Fibroblast of skin of right quadriceps (primary cell): Measurements from ENCODE around the gene SOS1.
"Not testable (repeated sequence)": the region's sequence is repeated elsewhere in the genome, so short reads cannot be mapped to it uniquely, and the experiment has no call there.

Experiments
- DNase-seq: peaks from one replicate; pipeline ENCODE4 v3.0.0-alpha.2; 2013

The SOS1 gene

DNA sequence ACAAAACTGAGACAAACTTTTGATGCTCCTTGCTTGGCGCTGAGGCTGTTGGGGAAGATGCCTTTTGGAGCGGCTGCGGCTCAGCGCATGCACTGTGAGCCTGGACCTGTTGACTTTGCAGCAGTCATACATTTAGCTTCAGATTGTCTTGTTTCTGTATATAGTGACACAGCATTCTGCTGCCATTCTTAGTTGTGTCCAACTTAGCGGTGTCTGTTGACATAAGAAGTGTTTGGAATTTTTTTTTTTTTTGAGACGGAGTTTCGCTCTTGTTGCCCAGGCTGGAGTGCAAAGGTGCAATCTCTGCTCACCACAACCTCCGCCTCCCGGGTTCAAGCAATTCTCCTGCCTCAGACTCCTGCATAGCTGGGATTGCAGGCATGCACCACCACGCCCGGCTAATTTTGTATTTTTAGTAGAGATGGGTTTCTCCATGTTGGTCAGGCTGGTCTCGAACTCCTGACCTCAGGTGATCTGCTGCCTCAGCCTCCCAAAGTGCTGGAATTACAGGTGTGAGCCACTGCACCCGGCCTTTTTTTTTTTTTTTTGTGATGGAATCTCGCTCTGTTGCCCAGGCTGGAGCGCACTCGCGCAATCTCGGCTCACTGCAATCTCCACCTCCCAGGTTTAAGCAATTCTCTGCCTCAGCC is 17.5 kb upstream of the SOS1 start:
- DNase-seq = not testable (repeated sequence)

DNA sequence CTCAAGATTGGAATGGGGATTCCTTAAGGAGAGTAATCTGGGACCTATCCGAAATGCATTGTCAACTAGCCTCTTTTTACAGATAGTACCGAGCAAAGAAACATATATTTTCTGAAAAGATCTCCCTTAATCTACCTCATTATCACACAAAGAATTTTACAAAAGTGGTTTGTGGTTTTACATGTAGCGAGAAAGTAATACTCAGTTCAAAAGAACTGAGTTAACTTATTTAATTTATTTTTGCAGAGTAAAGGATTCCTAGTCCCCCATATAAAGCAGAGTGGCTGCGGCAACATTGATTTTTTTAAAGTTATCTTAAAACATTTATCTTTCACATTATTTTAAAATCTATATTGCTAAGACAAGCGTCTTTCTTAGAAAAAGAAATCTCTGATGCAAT is 15.9 kb upstream of the SOS1 start:
- DNase-seq = no peak

DNA sequence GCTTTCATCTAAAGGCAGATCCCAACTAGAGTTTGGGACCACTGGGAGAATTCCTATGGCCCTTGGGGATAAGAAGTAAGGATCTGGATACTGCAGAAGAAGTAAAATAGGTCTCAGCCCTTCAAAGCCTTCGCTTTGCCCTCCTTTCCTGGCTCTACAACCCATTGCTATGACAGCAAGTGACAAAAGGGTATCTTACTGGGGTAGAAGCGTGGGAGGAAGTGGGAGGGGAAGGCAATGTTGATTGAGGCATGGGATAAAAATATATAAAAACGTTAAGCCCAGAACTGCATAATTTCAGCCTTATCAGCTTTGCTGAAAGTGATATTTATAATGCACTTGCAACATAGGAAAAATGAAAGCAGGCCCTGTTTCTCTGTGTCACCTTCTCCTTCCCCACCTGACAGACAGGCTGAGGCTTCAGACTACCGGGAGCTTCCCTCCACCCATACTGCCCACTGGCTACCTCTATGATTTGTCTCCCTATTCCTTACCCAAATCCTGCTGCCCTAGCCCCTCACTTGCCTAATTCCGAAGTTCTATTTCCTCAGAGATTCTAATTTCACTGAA is 14.9 kb upstream of the SOS1 start:
- no peak for DNase-seq

DNA sequence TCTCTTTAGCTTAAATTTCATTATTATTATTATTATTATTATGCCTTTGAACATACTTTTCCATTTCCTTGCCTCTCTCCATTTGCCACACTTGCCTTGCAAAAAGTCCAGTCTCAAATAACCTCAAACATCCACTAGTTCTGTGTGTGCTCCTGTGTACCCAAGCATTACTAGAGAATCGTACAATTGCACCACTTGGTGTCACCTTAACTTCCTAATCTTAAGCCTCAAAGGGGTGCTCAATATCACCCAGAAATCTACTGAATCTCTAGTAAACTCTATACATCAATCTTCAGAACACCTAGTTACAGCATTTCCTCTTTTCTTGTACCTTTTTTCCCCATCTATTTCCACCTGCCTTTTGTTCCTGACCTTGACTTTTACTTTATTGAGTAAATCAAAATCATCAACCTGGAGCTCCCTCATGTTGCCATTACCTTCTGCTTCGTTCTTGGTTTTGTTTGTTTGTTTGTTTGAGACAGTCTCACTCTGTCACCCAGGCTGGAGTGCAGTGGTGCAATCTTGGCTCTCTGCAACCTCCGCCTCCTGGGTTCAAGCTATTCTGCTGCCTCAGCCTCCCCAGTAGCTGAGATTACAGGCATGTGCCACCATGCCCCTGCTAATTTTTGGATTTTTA is 12.5 kb upstream of the SOS1 start:
- no peak for DNase-seq

DNA sequence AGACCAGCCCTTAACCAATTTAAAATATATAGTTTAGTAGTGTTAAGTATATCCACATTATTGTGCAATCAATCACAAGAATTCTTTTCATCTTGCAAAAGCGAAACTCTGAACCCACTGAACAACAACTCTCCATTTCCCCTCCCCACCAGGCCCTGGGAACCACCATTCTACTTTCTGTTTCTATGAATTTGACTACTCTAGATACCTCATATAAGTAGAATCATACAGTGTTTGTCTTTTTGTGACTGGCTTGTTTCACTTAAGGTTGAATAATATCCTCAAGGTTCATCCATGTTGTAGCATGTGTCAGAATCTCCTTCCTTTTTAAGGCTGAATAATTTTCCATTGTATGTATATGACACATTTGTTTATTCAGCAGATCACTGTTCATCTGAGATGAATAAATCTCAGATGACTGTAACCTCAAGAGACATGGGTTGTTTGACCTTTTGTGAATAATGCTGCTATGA is 8.1 kb upstream of the SOS1 start:
- no peak for DNase-seq

DNA sequence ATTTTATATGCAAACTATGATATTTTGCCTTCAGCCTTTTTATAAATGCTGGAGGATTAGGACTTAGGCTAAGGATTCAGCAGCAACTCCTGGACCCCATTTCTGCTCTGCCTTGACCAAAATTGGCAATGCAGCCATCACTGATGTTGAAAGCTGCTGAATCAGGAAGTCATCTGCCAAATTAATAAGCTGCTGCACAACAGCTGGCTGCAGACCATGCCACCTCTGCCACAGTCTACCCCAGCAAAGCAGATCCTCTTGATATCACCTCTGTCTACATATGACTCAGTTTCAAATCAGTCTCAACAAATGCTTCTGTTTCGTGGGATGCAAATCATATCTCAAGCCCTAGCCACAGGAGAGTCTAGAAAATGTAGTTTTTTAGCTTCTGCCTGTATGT is 7.1 kb upstream of the SOS1 start:
- no peak for DNase-seq

DNA sequence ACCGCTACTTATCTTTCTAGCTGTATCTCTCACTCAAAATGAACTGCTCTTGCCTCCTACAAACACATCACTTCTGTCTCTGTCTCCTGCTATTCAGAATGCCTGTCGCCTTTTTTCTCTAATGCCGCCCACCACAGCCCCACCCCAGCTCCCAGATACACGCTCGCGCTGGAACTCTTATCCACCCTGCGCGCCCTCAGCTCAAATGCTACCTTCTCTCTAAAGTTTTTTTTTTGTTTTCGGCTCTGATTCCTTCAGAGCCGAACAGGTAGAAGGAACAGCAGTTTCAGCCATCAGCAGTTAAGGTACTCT is 3.9 kb upstream of the SOS1 start:
- DNase-seq = no peak

DNA sequence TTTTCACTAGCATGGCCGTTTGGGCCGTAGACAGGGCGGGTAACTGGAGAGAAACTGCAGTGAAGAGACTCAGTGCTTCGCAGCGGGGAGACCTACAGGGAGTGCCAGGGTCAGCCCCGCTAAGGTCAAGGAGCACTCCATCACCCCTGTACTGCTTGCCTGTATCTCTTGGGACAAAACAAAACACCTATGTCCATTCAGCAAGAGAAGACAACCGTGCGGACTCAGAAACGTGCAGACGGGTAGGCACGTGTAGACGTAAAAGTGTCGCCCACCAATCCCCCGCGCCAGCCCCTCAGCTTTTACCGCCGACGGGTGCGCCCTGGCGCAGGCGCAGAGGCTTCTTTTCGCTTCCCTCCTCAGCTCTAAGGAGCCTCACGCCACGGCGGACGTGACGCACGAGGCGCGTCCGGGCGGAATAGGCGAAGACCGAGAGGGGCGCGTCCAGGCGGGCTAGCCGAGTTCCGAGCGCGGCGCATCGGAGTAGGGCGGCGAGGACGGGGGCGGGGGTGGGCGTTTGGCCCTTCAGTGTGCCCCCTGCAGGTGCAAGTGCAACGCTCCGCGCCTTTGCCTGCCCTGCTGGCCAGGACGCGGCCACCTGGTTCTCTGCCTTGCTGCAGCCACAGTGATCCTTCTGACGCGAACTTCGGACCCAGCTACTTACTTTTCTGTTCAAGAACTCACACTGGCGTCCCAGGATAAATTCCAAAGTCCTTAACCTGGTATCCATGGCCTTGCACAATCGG is 3.3 kb upstream of the SOS1 start:
- peak; percentile 97 for DNase-seq

DNA sequence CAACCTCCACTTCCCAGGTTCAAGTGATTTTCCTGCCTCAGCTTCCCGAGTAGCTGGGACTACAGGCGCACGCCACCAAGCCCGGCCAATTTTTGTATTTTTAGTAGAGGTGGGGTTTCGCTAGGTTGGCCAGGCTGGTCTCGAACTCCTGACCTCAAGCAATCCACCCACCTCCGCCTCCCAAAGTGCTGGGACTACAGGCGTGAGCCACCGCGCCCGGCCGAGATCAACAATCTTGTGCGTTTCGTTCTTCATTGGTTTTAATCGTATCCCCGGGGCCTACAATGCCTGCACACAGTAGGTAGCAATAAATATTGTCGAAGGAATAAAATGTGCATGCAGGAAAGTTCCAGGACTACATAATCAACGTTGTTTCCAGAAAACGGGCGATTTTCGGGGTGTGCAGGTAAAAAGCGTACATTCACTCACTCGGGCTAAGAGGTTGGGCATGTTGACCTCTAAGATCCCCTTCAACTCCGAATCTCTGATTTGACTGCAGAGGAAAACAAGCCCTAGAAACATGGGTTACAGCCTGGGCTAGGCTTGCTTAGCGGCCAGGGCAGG is 2.7 kb upstream of the SOS1 start:
- DNase-seq = no peak

DNA sequence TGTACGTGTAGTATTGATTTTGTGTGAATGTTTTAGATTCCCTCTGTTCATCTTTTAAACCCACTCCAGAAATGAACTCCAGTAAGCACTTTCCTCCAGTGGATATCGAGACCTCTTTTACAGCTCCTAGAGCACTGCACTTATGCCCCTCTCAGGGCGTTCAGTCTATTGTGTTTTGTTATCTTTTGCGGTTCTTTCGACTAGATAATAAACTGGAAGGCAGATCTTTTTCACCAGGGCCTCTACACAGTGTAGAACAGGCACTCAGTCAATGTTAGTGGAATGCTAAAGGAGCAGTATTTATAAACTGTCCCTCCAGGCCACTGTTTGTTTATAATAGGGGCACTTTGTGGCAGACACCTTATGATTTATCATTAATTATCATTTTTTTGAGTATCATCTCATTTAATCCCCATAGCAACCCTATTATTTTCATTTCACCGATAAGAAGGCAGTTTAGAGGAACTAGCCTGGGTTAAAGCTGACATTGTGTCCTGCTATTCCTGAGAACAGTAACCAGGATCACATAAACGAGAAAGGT is 742 bp upstream of the SOS1 start:
- no peak for DNase-seq

DNA sequence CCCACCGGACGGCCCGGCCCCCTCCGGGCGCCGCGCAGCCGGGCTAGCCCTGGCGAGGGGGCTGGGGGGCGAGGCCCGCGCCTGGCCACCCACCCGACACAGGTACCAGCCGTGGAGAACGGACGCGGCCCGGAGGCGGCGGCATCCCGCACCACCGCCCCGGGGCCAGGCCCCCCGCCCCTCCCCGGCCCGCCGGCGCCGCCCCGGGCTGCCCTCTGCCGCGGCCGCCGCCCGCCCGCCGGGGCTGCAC is 405 bp downstream of the SOS1 start:
- no peak for DNase-seq

DNA sequence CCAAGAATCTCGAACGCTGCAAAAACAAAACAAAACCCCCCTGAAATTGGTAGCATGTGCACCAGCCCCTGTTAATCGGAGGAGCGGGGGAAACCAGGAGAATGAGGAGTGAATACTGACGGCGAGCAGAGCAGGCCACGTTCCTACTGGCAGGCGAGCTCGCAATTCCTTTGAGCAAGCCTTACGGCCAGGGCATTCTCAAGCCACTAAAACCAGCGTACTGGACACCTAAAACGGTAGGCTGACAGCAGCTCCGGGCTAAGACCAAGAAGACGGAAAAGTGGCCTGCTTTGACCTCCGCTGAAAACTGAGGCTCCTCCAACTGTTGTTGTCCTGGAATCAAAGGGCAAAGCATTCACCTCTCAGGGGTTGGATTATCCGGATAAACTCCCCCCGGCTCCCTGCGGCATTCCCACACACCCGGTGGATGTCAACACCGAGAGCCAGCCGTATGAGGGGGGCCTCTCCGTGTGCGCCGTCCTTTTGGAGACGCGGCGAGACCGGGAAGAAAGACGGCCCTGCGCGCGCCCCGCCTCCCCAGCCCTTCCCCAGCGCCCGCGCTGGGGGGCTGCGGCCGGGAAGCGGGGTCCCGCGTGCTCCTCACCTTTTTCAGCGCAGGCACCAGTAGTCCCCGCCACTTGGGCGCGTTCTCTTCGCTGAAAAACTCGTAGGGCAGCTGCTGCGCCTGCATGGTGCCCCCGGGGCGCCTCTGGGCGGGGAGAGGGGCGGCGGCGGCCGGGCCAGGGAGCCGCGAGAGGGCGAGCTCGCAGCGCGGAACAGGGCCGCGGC is 925 bp downstream of the SOS1 start:
- peak; percentile 41 for DNase-seq

DNA sequence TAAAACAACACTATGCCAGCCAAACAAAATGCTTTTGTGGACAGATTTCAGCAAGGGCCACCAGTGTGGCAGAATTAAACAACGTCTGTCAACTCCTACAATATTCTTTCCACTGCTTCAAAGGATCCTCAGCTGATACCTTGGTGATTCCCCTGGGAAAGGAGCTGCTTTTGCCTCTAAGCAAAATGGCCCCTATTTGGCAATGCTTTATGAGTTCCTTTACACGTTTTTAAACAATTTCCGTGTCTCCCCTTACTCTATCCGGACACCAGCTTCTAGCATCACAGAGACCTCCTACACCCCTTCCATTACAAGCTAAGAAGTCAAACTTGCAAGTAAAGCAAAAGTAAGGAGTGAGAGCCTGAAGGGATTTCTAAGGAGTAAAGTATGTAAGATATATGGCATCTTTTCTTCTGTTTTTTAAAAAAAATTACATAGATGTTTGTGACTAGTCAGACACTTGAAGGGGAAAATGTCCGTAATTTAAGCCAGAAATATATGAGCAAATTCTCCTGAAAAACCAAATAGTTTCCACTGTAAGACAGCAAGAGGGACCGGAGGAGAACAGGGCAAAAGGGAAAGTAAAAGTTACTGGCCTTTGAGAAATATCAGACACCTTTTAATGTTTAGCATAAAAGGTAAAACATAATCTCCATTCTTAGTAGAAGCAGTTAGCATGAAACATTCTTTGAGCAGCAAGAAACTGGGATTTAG is 1.9 kb downstream of the SOS1 start:
- no peak for DNase-seq

DNA sequence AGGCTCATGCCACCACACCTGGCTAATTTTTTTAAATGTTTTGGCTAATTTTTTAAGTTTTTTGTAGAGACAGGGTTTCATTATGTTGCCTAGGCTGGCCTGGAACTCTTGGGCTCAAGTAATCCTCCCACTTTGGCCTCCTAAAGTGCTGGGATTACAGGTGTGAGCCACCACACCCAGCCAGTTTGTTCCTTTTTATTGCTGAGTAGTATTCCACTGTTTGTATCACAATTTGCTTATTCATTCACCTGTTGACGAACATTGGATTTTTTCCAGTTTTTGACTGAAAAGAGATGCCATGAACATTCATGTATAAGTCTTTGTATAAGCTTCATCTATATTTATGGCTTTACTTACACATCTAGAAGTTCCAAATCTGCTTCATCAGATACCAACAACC is 5.3 kb downstream of the SOS1 start:
- DNase-seq = no peak

DNA sequence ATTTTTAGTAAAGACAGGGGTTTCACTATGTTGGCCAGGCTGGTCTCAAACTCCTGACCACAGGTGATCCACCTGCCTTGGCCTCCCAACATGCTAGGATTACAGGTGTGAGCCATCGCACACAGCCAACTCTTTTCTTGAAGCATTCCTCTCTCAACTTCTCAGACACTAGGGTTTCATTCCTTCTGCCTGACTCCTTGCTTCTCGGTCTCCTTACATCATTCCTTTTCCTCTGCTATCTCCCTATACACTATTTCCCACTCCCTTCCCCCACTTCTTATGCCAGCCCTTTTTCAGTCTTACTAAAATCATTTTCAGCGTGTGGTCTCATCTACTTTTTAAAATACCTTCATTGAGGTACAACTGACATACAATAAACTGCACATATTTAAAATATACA is 6.1 kb downstream of the SOS1 start:
- no peak for DNase-seq

DNA sequence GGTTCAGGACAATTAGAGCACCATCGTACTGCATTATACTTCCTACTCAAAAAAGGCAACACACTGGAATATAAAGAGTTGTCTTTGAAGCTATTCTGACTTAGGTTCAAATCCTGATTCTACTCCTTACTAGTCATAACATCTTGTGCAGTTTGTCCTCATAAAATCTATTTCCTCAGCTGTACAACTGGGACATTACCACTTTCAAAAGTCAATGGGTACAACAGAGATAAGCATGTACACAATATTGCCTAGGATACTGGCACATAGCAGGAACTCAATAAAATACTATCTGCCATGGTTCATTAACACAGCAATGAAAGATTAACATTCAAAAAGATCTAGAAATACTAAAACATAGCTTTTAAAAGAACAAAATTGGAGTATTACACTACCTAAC is 11.3 kb downstream of the SOS1 start:
- DNase-seq = no peak

DNA sequence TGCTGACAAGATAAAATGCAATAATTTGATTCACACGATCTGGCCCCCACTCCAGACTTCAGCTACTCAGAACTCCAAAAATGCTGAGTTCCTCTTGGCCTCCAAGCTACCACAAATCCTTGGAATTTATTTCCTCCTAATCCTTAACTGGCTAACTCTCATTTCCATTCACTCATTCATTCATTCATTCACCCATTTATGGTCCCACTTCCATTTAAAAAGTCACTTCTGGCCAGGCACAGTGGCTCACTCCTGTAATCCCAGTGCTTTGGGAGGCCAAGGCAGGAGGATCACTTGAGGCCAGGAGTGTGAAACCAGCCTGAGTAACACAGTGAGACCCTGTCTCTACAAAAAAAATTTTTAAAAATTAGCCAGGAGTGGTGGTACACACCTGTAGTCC is 12.5 kb downstream of the SOS1 start:
- no peak for DNase-seq

DNA sequence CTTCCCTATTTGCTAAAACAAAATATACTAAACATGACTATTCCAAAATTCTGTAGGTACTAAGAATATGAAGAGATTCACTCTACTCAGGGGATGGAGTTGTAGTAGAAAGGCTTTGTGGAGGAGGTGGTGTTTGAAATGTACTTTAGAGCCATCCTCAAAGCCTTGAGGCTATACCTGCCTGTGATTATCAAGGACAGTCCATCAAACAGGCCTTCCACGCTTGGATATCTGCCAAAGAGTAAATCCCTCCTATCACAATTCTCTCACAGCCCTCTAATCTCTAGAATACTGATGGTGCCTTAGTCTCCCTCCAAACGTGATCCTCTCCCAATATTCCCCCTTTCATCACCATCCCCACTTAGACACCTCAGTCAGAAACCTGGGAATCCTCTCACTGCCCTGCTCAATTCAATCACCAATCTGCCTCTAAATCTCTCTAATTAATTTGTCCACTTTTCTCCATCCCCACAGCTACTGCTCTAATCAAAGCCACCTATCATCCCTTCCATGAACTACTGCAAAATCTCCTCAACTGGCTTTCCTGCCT is 13.1 kb downstream of the SOS1 start:
- DNase-seq = no peak

DNA sequence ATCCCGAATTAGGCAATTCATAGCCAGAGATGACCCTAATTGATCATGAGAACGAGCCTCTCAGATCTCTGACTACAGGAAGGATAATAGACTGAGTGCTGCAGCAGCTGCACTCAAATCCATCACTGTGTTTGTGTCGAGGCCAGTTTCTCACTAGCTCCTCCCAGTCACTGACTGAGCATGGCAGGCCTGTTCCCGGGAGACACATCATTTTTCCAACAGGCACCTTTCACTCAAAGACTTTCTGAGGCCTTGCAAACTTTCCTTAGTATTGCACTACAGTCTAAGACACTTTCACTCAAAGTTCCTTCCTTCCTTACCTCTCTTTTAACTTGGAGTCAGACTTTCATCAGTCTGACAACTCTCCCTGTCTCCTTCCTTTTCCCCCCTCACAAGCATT is 13.7 kb downstream of the SOS1 start:
- DNase-seq = no peak

DNA sequence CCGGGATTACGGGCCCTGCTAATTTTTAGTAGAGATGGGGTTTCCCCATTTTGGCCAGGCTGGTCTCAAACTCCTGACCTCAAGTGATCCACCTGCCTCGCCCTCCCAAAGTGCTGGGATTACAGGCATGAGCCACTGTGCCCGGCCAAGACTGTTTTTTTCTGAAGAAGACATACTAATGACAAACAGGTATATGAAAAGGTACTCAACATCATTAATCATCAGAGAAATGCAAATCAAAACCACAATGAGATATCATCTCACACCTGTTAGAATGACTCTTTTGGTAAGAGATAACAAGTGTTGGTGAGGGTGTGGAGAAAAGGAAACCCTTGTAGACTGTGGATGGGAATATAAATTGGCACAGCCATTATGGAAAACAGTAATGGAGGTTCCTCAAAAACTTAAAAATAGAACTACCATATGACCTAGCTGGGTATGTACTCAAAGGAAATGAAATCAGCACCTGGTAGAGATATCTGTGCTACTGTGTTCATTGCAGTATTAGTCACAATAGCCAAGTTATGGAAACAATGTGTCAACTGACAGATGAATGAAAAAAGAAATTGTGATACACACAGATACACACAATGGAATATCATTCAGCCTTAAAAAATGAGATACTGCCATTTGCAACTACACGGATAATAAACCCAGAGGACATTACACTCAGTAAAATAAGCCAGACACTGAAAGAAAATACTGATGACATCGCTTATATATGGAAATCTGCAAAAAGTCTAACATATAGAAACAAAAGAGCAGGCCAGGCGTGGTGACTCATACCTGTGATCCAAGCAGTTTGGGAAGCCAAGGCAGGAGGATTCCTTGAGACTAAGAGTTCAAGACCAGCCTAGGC is 20.8 kb downstream of the SOS1 start:
- DNase-seq = peak; percentile 22

DNA sequence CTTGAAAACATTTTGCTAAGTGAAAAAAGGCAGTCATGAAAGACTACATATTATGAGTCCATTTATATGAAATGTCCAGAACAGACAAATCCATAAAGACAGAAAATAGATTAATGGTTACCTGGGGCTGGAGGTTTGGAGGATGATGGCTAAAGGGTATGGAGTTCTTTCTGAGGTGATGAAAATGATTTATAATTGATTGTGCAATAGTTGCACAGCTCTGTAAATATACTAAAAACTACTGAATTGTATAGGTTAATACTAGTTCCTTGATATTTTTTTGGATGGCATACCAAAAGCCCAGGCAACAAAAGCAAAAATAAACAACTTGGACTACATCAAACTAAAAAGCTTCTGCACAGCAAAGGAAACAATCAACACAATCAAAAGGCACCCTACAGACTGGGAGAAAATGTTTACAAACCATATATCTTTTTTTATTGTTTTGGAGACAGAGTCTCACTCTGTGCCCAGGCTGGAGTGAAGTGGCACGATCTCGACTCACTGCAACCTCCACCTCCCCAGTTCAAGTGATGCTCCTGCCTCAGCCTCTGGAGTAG is 21.5 kb downstream of the SOS1 start:
- DNase-seq = no peak
